ENCODE measurements around the gene PIN1.

DNA sequence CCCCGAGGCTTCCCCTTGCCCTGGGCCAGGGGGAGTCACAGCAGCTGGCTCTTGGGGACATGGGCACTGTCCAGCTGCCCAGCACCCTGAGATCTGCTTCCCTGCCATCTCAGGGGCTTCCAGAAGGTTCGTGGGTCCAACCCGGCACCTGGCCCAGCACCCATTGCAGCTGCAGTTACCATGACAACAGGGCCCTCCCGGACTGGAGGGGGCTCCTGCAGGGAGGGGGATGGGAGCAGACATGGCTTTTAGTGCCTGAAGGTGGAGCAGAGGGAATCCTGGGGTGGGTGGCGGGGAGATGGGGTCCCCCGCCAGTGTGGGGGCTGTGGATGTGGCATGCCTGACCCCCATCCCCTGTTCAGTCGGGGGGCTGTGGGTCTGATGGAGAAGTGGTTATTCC, 14.7 kb downstream of the PIN1 start:
- TF ChIP-seq, protein P1, sequence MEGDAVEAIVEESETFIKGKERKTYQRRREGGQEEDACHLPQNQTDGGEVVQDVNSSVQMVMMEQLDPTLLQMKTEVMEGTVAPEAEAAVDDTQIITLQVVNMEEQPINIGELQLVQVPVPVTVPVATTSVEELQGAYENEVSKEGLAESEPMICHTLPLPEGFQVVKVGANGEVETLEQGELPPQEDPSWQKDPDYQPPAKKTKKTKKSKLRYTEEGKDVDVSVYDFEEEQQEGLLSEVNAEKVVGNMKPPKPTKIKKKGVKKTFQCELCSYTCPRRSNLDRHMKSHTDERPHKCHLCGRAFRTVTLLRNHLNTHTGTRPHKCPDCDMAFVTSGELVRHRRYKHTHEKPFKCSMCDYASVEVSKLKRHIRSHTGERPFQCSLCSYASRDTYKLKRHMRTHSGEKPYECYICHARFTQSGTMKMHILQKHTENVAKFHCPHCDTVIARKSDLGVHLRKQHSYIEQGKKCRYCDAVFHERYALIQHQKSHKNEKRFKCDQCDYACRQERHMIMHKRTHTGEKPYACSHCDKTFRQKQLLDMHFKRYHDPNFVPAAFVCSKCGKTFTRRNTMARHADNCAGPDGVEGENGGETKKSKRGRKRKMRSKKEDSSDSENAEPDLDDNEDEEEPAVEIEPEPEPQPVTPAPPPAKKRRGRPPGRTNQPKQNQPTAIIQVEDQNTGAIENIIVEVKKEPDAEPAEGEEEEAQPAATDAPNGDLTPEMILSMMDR (IDR thresholded peaks at IDR 0.05), result no peak
- TF ChIP-seq POLR2A (IDR thresholded peaks at IDR 0.05), result no peak
